Activated T-helper 9 cell treated with anti-CD3 and anti-CD28 coated beads, Interleukin-2, amount 50 U/mL, for 16 hours (primary cell): ENCODE data around the gene PTF1A.
"Not testable (repeated sequence)": the region's sequence is repeated elsewhere in the genome, so short reads cannot be mapped to it uniquely, and the experiment has no call there.

Experiments
- DNase-seq: peaks from one replicate; pipeline ENCODE4 v3.0.0-alpha.2; 2020; ENCODE audit warnings: low read depth

The PTF1A gene

GRCh38 chr10:23203369-23204325 lies 11.5 kb downstream of the PTF1A start:
- DNase-seq, result no peak

DNA sequence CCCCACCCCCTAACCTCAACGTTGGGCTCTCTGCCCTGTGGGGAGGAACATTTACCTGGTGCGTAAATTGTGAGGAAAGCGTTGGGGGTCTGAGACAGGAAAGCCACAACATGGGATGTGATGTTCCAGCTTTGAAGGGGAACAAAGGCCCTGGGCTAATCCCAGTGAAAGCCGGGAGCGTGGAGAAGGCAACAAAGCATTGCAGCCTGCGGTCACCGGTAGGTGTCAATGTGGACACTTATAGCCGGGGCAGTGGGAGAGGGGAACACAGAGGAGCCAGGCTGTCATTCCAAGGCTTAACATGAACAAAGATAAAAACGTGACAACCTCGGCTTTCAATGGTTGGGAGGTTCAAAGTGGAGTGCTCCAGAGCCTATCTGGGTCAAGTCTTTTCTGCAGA lies 12.7 kb downstream of the PTF1A start:
- DNase-seq, result no peak

DNA sequence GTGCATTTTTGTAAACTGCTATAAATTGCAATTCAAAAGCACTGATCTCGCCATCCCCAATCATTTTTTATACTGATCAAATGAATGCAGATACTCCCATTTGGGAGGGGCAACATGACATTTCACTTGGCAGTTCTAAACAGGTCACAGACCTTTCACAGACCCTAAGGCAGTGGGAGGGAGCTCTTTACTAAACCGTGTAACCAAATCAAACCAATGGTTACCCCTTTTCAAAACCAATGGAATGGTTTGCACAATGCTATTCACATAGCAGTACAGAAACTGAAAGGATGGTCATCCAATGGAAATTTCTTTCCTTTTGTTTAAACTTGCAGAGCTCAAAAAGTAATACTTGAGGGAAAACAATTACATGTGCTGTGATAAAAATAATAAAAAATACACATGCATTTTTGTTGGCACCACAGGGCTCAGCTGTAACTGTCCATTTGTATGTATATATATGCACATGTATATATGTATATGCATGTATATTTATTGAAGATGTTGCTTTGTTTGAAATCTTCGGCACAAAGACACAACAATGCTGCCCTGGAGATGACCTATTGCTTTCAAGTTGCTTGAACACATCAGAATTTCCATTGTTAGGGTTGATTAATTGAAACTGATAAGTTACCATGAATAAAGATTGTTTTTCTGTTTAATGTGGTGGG lies 14.0 kb downstream of the PTF1A start:
- no peak for DNase-seq

DNA sequence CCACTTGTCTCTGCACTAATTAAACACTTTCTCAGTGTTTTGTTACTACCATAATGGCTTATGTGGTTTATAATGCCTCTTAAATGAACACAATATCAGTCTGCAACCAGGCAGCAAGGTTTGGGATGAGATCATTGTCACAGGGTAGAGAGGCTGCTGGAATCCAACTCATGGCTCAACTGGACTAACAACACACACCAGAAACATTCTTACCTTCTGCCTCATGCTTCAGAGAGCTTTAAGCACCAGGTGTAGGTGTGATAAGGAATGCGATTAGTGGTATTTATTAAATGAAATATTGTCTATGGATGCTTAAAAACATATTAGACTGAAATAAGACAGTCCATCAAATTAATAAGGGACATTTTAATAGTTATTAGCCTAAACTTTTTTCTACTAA lies 25.4 kb downstream of the PTF1A start:
- no peak for DNase-seq

DNA sequence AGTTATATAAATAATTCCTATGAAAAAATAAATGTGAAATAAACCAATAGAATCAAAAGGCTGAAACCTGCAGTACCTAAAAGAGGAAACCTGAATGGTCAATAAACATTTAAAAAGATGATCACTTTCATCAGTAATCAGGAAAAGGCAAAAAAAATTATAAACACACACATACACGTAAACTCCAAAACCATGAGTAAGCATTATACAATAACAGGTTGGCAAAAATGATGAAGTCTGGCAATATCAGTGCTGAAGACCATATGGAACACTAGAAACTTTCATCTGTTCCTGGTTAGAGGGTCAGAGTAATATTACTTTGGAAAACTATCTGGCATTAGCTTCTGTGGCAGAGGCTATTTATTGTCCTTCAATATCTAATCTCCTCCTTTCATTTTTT lies 38.5 kb downstream of the PTF1A start:
- no peak for DNase-seq

DNA sequence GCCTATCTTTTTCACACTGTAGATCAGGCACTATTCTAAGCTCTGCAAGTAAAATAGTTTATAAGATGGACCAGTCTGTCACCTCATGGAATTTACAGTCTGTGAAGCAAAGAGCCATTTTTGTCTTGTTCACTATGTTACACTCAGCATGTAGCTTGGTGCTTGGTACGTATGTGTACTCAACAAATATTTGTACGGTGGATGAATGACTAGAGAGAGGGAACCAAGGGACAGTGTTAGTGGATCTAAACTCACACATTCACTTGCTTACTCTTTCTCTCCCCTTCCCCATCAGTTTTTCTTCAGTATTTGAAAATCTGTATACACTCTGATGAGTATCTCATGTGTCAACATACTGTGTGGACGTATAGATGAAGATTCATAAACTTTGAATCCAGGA lies 45.9 kb downstream of the PTF1A start:
- no peak for DNase-seq

DNA sequence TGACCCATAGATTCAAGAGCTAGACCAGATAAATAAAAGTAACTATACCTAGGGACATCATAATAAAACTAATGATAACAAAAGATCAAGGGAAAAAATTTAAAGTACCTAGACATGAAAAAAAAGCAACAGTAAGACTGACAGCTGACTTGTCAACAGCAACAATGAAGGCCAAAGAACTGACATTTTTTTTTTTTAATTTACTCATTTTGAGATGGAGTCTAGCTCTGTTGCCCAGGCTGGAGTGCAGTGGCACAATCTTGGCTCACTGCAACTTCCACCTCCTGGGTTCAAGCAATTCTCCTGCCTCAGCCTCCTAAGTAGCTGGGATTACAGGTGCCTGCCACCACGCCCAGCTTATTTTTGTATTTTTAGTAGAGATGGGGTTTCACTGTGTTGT lies 49.7 kb downstream of the PTF1A start:
- DNase-seq, result not testable (repeated sequence)
